Measurements from ENCODE around the gene MTX2. TPM values are rescaled to one million over a fixed set of nuclear protein-coding genes. Genes with fewer than 3 reads are reported as not detected.

MTX2 gene
- total RNA-seq, 2 donors from 2014 or later = 34.1 to 42.3 TPM

DNA sequence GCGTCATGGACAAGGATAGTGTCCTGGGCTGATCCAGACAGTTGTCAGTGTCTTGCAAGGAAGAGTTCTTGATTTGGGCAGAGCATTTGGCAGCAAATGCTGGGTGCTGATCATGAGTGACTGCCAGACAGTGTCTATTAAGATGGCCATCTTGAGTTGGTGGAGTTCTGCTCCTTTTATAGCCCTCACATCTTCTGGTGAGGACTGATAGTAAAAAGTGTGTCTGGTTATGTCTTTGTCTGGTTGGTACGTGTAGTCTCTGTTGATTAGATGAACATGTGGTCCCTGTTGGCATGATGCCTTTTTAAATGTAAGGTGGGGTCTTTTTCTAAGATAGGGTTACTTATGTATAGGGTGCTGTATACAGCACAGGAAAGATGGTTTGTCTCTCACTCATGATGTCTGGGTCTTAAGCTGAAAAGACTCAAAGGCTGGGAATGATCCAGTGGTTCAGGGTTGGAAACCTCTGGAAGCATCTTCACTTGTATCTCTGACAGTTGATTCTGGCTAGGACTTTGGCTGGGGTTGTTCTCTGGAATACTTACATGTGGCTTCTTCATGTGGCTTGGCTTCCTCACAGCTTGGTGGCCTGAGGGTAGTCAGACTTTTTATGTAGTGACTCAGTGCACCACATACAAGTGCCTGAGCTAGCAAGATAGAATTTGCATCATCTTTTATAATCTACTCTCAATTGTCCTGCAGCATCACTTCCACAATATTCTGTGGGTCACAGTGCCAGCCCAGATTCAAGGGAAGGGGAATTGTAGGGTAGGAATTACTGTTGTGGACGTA is 11.8 kb downstream of the MTX2 start:
- Histone ChIP-seq H3K27me3 (ENCODE audit: control insufficient read depth, insufficient read depth, low read length, poor library complexity, severe bottlenecking) (no peaks in the 10 kb centered on the region), H3K4me3 (ENCODE audit: low read length) (no peak overlapping the region), H3K4me1 (ENCODE audit: control insufficient read depth, insufficient read depth, low read length) (no peaks in the 10 kb centered on the region), H3K9ac (ENCODE audit: extremely low read depth, low read length, poor library complexity, severe bottlenecking) (no peak overlapping the region), H3K9me3 (ENCODE audit: control insufficient read depth, low read length) (no peaks in the 10 kb centered on the region), H3K36me3 (ENCODE audit: control insufficient read depth, insufficient read depth, low read length) (no peaks in the 10 kb centered on the region), H3K27ac (ENCODE audit: low read depth, low read length) (no peak overlapping the region)
- no peak for TF ChIP-seq CTCF (conservative IDR thresholded peaks at IDR 0.05)
- H3K27me3 Mint-ChIP-seq (ENCODE audit: insufficient read depth) = no peaks in the 10 kb centered on the region
- no peak overlapping the region for H3K27ac Mint-ChIP-seq
- H3K4me1 Mint-ChIP-seq = peaks cover 4% of the 10 kb centered on the region
- H3K36me3 Mint-ChIP-seq (ENCODE audit: low read depth) = peaks cover 4% of the 10 kb centered on the region
- DNase-seq = no peak
- no peak overlapping the region for H3K4me3 Mint-ChIP-seq
- no peaks in the 10 kb centered on the region for H3K9me3 Mint-ChIP-seq
- 95 to 100% methylated on average over 3 of the region's 3 CpGs for WGBS, 2 experiments (ENCODE audit: insufficient coverage in 1 of 2, insufficient read length in 1 of 2)

DNA sequence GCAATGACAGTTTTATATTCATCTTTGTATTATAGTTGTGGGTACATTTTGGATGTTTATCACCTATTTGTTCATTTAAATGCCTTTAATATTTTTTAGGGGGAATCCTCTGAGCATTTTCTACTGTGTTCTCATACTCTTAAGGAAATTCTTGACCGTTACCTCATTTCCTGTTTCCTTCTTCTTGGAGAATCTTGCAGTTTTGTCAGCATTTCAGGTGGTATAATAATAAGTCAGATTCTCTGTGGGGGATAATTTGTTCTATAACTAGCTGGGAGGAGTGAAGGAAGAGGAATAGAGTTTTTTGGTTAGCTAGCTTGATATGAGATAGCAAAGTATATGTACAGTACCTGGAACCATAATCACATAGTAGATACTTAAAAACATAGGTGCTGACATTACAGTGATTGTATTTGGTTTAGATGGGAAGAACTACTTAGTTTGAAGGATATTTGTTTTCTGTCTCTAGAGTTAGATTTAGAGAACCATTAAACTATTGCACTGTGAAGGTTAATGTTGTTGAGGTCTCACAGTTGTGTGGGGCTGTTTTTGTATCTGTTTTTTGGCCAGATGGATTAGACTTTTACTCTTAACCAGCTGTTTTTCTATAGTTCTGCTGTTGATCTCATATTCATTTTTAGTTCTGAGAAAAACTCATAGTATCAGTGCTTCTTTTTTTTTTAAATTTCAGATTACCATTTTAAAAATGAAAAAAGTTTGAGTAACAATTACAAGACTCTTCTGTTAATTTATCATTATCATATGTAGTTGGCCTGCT is 14.2 kb downstream of the MTX2 start:
- 91% methylated on average over 1 of the region's 1 CpG; no CpG with 5 or more reads in 1 of the 2 experiments for WGBS, 2 experiments (ENCODE audit: insufficient coverage in 1 of 2, insufficient read length in 1 of 2)
- H3K27me3 ChIP-seq (ENCODE audit: control insufficient read depth, insufficient read depth, low read length, poor library complexity, severe bottlenecking) = no peaks in the 10 kb centered on the region
- no peak overlapping the region for H3K27ac ChIP-seq (ENCODE audit: low read depth, low read length)
- no peaks in the 10 kb centered on the region for H3K36me3 ChIP-seq (ENCODE audit: control insufficient read depth, insufficient read depth, low read length)
- Mint-ChIP-seq H3K36me3 (ENCODE audit: low read depth) (peaks cover 6% of the 10 kb centered on the region), H3K4me1 (peaks cover 4% of the 10 kb centered on the region), H3K27me3 (ENCODE audit: insufficient read depth) (no peaks in the 10 kb centered on the region), H3K27ac (no peak overlapping the region), H3K4me3 (no peak overlapping the region), H3K9me3 (no peaks in the 10 kb centered on the region)
- H3K9ac ChIP-seq (ENCODE audit: extremely low read depth, low read length, poor library complexity, severe bottlenecking) = no peak overlapping the region
- DNase-seq = no peak
- TF ChIP-seq CTCF (conservative IDR thresholded peaks at IDR 0.05) = no peak
- no peak overlapping the region for H3K4me3 ChIP-seq (ENCODE audit: low read length)
- H3K9me3 ChIP-seq (ENCODE audit: control insufficient read depth, low read length) = no peaks in the 10 kb centered on the region
- H3K4me1 ChIP-seq (ENCODE audit: control insufficient read depth, insufficient read depth, low read length) = no peaks in the 10 kb centered on the region

GRCh38 chr2:176284461-176285049 is 15.3 kb downstream of the MTX2 start:
- Mint-ChIP-seq H3K36me3 (ENCODE audit: low read depth) (peaks cover 6% of the 10 kb centered on the region), H3K9me3 (no peaks in the 10 kb centered on the region), H3K4me1 (peaks cover 4% of the 10 kb centered on the region), H3K27me3 (ENCODE audit: insufficient read depth) (no peaks in the 10 kb centered on the region), H3K27ac (no peak overlapping the region), H3K4me3 (no peak overlapping the region)
- Histone ChIP-seq H3K4me3 (ENCODE audit: low read length) (no peak overlapping the region), H3K27ac (ENCODE audit: low read depth, low read length) (no peak overlapping the region), H3K27me3 (ENCODE audit: control insufficient read depth, insufficient read depth, low read length, poor library complexity, severe bottlenecking) (no peaks in the 10 kb centered on the region), H3K4me1 (ENCODE audit: control insufficient read depth, insufficient read depth, low read length) (no peaks in the 10 kb centered on the region), H3K9me3 (ENCODE audit: control insufficient read depth, low read length) (no peaks in the 10 kb centered on the region), H3K9ac (ENCODE audit: extremely low read depth, low read length, poor library complexity, severe bottlenecking) (no peak overlapping the region), H3K36me3 (ENCODE audit: control insufficient read depth, insufficient read depth, low read length) (no peaks in the 10 kb centered on the region)
- 78 to 100% methylated on average over 1 of the region's 1 CpG for WGBS, 2 experiments (ENCODE audit: insufficient coverage in 1 of 2, insufficient read length in 1 of 2)
- no peak for TF ChIP-seq CTCF (conservative IDR thresholded peaks at IDR 0.05)
- no peak for DNase-seq

All from endodermal cell (in vitro differentiated cells).